Neural progenitor cell (in vitro differentiated cells): ENCODE results near the gene RAB34.

Experiments used
- CTCF ChIP-seq: fragments of 200-600 bp; sonication (generic); IDR thresholded peaks from 2 replicates; pipeline ENCODE4 v1.5.1; 2017; ENCODE audit warnings: antibody characterized with exemption, mild to moderate bottlenecking
- EZH2phosphoT487 ChIP-seq: fragments of 200-600 bp; sonication (generic); IDR thresholded peaks from 2 replicates; pipeline ENCODE4 v1.6.1; 2017; ENCODE audit warnings: antibody characterized with exemption

- TF ChIP-seq CTCF (peak; percentile 10), EZH2phosphoT487 (no peak)
These were observed 7.5 kb upstream of the RAB34 start for GRCh38 chr17:28725166-28725659.
